HCT116 (cell line): ENCODE data around the gene TNFSF10. TPM values are rescaled to one million over a fixed set of nuclear protein-coding genes. Genes with fewer than 3 reads are reported as not detected.

Experiments used
- ATAC-seq: fragments of 200-7000 bp; cut with Tn5 transposase; 2 replicates; pipeline ENCODE4 v1.9.1; 2020; ENCODE audit warnings: mild to moderate bottlenecking, moderate library complexity
- BruUV-seq: library from RNA; stranded (reverse); fragments of 400-500 nt; replicated peaks from 2 replicates; lab custom pipeline; 2021; lab: Mats Ljungman, UMichigan
- CTCF ChIA-PET: fragments of 300-600 bp; sonication (Branson Sonifier 250); formaldehyde crosslinking; loops from one replicate; lab custom pipeline; 2021; ENCODE audit warnings: antibody characterized with exemption; lab: Charles Lee
- POLR2A ChIA-PET: fragments of 300-600, 350-600 bp; sonication (Branson Sonifier 250); formaldehyde crosslinking; loops from one replicate; lab custom pipeline; 2021; ENCODE audit warnings: antibody characterized with exemption; lab: Charles Lee
- RAD21 ChIA-PET, 2 experiments: fragments of 300-600 bp; sonication (Branson Sonifier 250); formaldehyde crosslinking; loops; one replicate each; lab custom pipeline; 2023; ENCODE audit warnings: low total read pairs in 2 of 2; ENCODE audit not compliant: uncharacterized antibody in 2 of 2, unreplicated experiment in 2 of 2, low non-redundant PET in 1 of 2; lab: Charles Lee
- DNase-seq: peaks from one replicate; pipeline ENCODE4 v3.0.0-alpha.2; 2010; ENCODE audit warnings: low read depth, low spot score
- H2AFZ ChIP-seq: fragments of 200-600 bp; shearing (Covaris generic), sonication (generic); 2 replicates; pipeline ENCODE4 v1.6.1; 2017; ENCODE audit warnings: low read depth, mixed run types, mixed read lengths, antibody characterized with exemption, low read length; ENCODE audit not compliant: poor library complexity, severe bottlenecking
- H3K27ac ChIP-seq: 2 replicates; pipeline ENCODE4 v1.5.1; 2012; ENCODE audit warnings: low read depth, low read length
- H3K27me3 ChIP-seq: fragments of 200-600 bp; sonication (generic); 2 replicates; pipeline ENCODE4 v1.6.1; 2016; ENCODE audit warnings: mixed run types, low read length, mixed read lengths; ENCODE audit not compliant: insufficient read depth
- H3K36me3 ChIP-seq, 2 experiments: fragments of 200-500 bp in 1 of 2; fragments of 200-600 bp in 1 of 2; sonication (Bioruptor generic) in 1 of 2; sonication (generic) in 1 of 2; 2 replicates each; pipeline versions ENCODE4 v1.5.1 to v1.6.1; 2014 to 2016; ENCODE audit warnings: low read length in 2 of 2, inconsistent platforms in 1 of 2, mixed read lengths in 1 of 2, mixed run types in 1 of 2; ENCODE audit not compliant: insufficient read depth in 2 of 2, control insufficient read depth in 1 of 2
- H3K4me1 ChIP-seq, 2 experiments: fragments of 200-600 bp in 1 of 2; sonication (generic) in 1 of 2; 2 replicates each; pipeline versions ENCODE4 v1.5.1 to v1.6.1; 2012 to 2017; ENCODE audit warnings: low read length in 2 of 2, inconsistent platforms in 1 of 2, mild to moderate bottlenecking in 1 of 2, mixed read lengths in 1 of 2, mixed run types in 1 of 2, moderate library complexity in 1 of 2; ENCODE audit not compliant: insufficient read depth in 2 of 2, control insufficient read depth in 1 of 2
- H3K4me2 ChIP-seq: fragments of 200-600 bp; sonication (generic); 2 replicates; pipeline ENCODE4 v1.6.1; 2017; ENCODE audit warnings: mixed run types, low read length, mixed read lengths
- H3K4me3 ChIP-seq, 2 experiments: fragments of 200-600 bp in 1 of 2; sonication (generic) in 1 of 2; replicated peaks in 1 of 2; 2 replicates each; pipeline ENCODE4 v1.5.1; 2011 to 2016; ENCODE audit warnings: low read length in 2 of 2, control low read depth in 1 of 2, low read depth in 1 of 2, mild to moderate bottlenecking in 1 of 2, mixed read lengths in 1 of 2, mixed run types in 1 of 2
- H3K79me2 ChIP-seq: fragments of 200-600 bp; sonication (generic); 2 replicates; pipeline ENCODE4 v1.6.1; 2017; ENCODE audit warnings: mild to moderate bottlenecking, mixed run types, low read length, moderate library complexity, mixed read lengths; ENCODE audit not compliant: insufficient read depth
- H3K9ac ChIP-seq: fragments of 200-600 bp; sonication (generic); 2 replicates; pipeline ENCODE4 v1.6.1; 2016; ENCODE audit warnings: low read length, mixed read lengths
- H3K9me2 ChIP-seq: fragments of 200-600 bp; sonication (generic), shearing (Covaris generic); 2 replicates; pipeline ENCODE4 v1.6.1; 2017; ENCODE audit warnings: mixed run types, mild to moderate bottlenecking, moderate library complexity; ENCODE audit not compliant: insufficient read depth
- H3K9me3 ChIP-seq, 2 experiments: fragments of 200-500 bp in 1 of 2; fragments of 200-600 bp in 1 of 2; sonication (Bioruptor generic) in 1 of 2; sonication (generic) in 1 of 2; 2 replicates each; pipeline ENCODE4 v1.6.1; 2014 to 2017; ENCODE audit warnings: low read length in 2 of 2, mixed read lengths in 2 of 2, inconsistent platforms in 1 of 2, low read depth in 1 of 2, mild to moderate bottlenecking in 1 of 2, mixed run types in 1 of 2, moderate library complexity in 1 of 2; ENCODE audit not compliant: control insufficient read depth in 1 of 2, insufficient read depth in 1 of 2
- H4K20me1 ChIP-seq: fragments of 200-600 bp; sonication (generic), shearing (Covaris generic); 2 replicates; pipeline ENCODE4 v1.6.1; 2017; ENCODE audit warnings: mixed run types, mild to moderate bottlenecking, moderate library complexity; ENCODE audit not compliant: insufficient read depth
- CBX3 ChIP-seq: IDR thresholded peaks from 2 replicates; pipeline ENCODE4 v1.6.1; 2012; ENCODE audit warnings: low read depth
- CEBPB ChIP-seq: IDR thresholded peaks from 2 replicates; pipeline ENCODE4 v1.6.1; 2012; ENCODE audit warnings: low read depth
- ELF1 ChIP-seq: IDR thresholded peaks from 2 replicates; pipeline ENCODE4 v1.6.1; 2012; ENCODE audit warnings: low read depth, borderline replicate concordance
- FOSL1 ChIP-seq: IDR thresholded peaks from 2 replicates; pipeline ENCODE4 v1.6.1; 2012; ENCODE audit warnings: low read depth
- JUND ChIP-seq: IDR thresholded peaks from 2 replicates; pipeline ENCODE4 v1.6.1; 2012
- POLR2A ChIP-seq: IDR thresholded peaks from 2 replicates; pipeline ENCODE4 v1.7.0; 2011; ENCODE audit warnings: borderline replicate concordance; ENCODE audit not compliant: insufficient read depth, insufficient read length; ENCODE audit errors: extremely low read depth
- POLR2AphosphoS5 ChIP-seq: IDR thresholded peaks from 2 replicates; pipeline ENCODE4 v1.6.1; 2011; ENCODE audit warnings: mild to moderate bottlenecking, low read depth, low read length, moderate library complexity
- SIN3A ChIP-seq: IDR thresholded peaks from 2 replicates; pipeline ENCODE4 v1.6.1; 2012; ENCODE audit warnings: low read depth
- SRF ChIP-seq: IDR thresholded peaks from 2 replicates; pipeline ENCODE4 v1.6.1; 2012; ENCODE audit warnings: low read depth
- TCF7L2 ChIP-seq: IDR thresholded peaks from 2 replicates; pipeline ENCODE4 v1.7.0; 2011; ENCODE audit warnings: borderline replicate concordance, inconsistent platforms; ENCODE audit not compliant: insufficient read depth, insufficient read length; ENCODE audit errors: extremely low read depth
- YY1 ChIP-seq: IDR thresholded peaks from 2 replicates; pipeline ENCODE4 v1.6.1; 2011; ENCODE audit warnings: low read length, low read depth, moderate library complexity, mild to moderate bottlenecking; ENCODE audit not compliant: insufficient replicate concordance; ENCODE audit errors: extremely low read depth
- ZBTB33 ChIP-seq: IDR thresholded peaks from 2 replicates; pipeline ENCODE4 v1.6.1; 2011; ENCODE audit warnings: mild to moderate bottlenecking, low read length, moderate library complexity; ENCODE audit not compliant: insufficient replicate concordance; ENCODE audit errors: extremely low read depth
- intact Hi-C: fragments of 100-400 bp; cut with micrococcal nuclease; formaldehyde crosslinking; loops from 2 replicates; pipeline ENCODE4 v1.10.0; 2022
- total RNA-seq: library from RNA; stranded (reverse); gene quantifications from one replicate; pipeline ENCODE4 v1.2.1, GENCODE V29; 2021; ENCODE audit not compliant: unreplicated experiment
- TF ChIP-seq, protein P1 (sequence below): IDR thresholded peaks from 2 replicates; pipeline ENCODE4 v1.6.1; 2012
- TF ChIP-seq, protein P2 (sequence below): IDR thresholded peaks from 2 replicates; pipeline ENCODE4 v1.6.1; 2012
- TF ChIP-seq, protein P3 (sequence below): IDR thresholded peaks from 2 replicates; pipeline ENCODE4 v1.6.1; 2012; ENCODE audit warnings: low read depth
- TF ChIP-seq, protein P4 (sequence below), 3 experiments: fragments of 200-600 bp in 1 of 3; sonication (generic) in 1 of 3; IDR thresholded peaks in 2 of 3; conservative IDR thresholded peaks in 1 of 3; 2 replicates each; pipeline ENCODE4 v1.5.1; 2012 to 2017; ENCODE audit warnings: low read depth in 2 of 3, low read length in 2 of 3, antibody characterized with exemption in 1 of 3, borderline replicate concordance in 1 of 3, control low read depth in 1 of 3, mild to moderate bottlenecking in 1 of 3, mixed read lengths in 1 of 3, mixed run types in 1 of 3, moderate library complexity in 1 of 3; ENCODE audit not compliant: insufficient read depth in 1 of 3

The TNFSF10 gene
- total RNA-seq, 1 experiment from 2014 or later, result 0.20 TPM

GRCh38 chr3:172501540-172501939 is 21.7 kb downstream of the TNFSF10 start:
- BruUV-seq, result no TSS peak
- no peak for ATAC-seq
- Histone ChIP-seq H4K20me1 (no peaks in the 10 kb centered on the region), H3K27me3 (no peaks in the 10 kb centered on the region), H3K9me2 (no peaks in the 10 kb centered on the region), H3K4me3 (no peak overlapping the region), H3K9ac (no peak overlapping the region), H3K4me1 (no peaks in the 10 kb centered on the region), H3K36me3 (no peaks in the 10 kb centered on the region), H3K27ac (no peak overlapping the region), H3K9me3 (no peaks in the 10 kb centered on the region; a peak in 1 of 4 replicates), H3K79me2 (no peaks in the 10 kb centered on the region), H3K4me2 (no peak overlapping the region), H2AFZ (no peak overlapping the region)
- ChIA-PET RAD21 (no interaction called here), CTCF (no interaction called here), POLR2A (no interaction called here)
- no peak for DNase-seq
- intact Hi-C loops, result no loop called here
- TF ChIP-seq JUND (no peak), CBX3 (no peak), YY1 (no peak), TCF7L2 (no peak), FOSL1 (no peak), ZBTB33 (no peak), CEBPB (no peak), SIN3A (no peak), SRF (no peak), ELF1 (no peak), POLR2AphosphoS5 (no peak), POLR2A (no peak)
- TF ChIP-seq, protein P1, sequence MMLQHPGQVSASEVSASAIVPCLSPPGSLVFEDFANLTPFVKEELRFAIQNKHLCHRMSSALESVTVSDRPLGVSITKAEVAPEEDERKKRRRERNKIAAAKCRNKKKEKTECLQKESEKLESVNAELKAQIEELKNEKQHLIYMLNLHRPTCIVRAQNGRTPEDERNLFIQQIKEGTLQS, result no peak
- TF ChIP-seq, protein P2, sequence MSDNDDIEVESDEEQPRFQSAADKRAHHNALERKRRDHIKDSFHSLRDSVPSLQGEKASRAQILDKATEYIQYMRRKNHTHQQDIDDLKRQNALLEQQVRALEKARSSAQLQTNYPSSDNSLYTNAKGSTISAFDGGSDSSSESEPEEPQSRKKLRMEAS, result no peak
- TF ChIP-seq, protein P3, sequence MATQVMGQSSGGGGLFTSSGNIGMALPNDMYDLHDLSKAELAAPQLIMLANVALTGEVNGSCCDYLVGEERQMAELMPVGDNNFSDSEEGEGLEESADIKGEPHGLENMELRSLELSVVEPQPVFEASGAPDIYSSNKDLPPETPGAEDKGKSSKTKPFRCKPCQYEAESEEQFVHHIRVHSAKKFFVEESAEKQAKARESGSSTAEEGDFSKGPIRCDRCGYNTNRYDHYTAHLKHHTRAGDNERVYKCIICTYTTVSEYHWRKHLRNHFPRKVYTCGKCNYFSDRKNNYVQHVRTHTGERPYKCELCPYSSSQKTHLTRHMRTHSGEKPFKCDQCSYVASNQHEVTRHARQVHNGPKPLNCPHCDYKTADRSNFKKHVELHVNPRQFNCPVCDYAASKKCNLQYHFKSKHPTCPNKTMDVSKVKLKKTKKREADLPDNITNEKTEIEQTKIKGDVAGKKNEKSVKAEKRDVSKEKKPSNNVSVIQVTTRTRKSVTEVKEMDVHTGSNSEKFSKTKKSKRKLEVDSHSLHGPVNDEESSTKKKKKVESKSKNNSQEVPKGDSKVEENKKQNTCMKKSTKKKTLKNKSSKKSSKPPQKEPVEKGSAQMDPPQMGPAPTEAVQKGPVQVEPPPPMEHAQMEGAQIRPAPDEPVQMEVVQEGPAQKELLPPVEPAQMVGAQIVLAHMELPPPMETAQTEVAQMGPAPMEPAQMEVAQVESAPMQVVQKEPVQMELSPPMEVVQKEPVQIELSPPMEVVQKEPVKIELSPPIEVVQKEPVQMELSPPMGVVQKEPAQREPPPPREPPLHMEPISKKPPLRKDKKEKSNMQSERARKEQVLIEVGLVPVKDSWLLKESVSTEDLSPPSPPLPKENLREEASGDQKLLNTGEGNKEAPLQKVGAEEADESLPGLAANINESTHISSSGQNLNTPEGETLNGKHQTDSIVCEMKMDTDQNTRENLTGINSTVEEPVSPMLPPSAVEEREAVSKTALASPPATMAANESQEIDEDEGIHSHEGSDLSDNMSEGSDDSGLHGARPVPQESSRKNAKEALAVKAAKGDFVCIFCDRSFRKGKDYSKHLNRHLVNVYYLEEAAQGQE, result no peak
- TF ChIP-seq, protein P4, sequence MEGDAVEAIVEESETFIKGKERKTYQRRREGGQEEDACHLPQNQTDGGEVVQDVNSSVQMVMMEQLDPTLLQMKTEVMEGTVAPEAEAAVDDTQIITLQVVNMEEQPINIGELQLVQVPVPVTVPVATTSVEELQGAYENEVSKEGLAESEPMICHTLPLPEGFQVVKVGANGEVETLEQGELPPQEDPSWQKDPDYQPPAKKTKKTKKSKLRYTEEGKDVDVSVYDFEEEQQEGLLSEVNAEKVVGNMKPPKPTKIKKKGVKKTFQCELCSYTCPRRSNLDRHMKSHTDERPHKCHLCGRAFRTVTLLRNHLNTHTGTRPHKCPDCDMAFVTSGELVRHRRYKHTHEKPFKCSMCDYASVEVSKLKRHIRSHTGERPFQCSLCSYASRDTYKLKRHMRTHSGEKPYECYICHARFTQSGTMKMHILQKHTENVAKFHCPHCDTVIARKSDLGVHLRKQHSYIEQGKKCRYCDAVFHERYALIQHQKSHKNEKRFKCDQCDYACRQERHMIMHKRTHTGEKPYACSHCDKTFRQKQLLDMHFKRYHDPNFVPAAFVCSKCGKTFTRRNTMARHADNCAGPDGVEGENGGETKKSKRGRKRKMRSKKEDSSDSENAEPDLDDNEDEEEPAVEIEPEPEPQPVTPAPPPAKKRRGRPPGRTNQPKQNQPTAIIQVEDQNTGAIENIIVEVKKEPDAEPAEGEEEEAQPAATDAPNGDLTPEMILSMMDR (IDR thresholded peaks at IDR 0.05 in 2 of 3, conservative IDR thresholded peaks at IDR 0.05 in 1 of 3; ENCODE audit: borderline replicate concordance in 1 of 3, insufficient read depth in 1 of 3, low read depth in 2 of 3, low read length in 2 of 3), result no peak
